T-helper 2 cell treated with Interferon-gamma antibody and Interleukin-4, amounts not matched to agents 5 μg/mL and 100 μg/mL, for 36 hours (primary cell): ENCODE results near the gene TNFSF15.

Experiments used
- DNase-seq: peaks from one replicate; pipeline ENCODE4 v3.0.0; 2021; ENCODE audit warnings: low spot score
- H3K27ac Mint-ChIP-seq: one replicate; pipeline ENCODE4 v1.8.0; 2021; ENCODE audit warnings: mild to moderate bottlenecking, mixed read lengths
- H3K27me3 Mint-ChIP-seq: one replicate; pipeline ENCODE4 v1.8.0; 2021; ENCODE audit warnings: low read depth, mixed read lengths
- H3K36me3 Mint-ChIP-seq: one replicate; pipeline ENCODE4 v1.8.0; 2021; ENCODE audit warnings: low read depth, mixed read lengths
- H3K4me1 Mint-ChIP-seq: one replicate; pipeline ENCODE4 v1.8.0; 2021; ENCODE audit warnings: low read depth, mixed read lengths
- H3K4me3 Mint-ChIP-seq: one replicate; pipeline ENCODE4 v1.8.0; 2022; ENCODE audit warnings: mild to moderate bottlenecking, moderate library complexity, mixed read lengths
- H3K9me3 Mint-ChIP-seq: one replicate; pipeline ENCODE4 v1.8.0; 2021; ENCODE audit warnings: mixed read lengths

The TNFSF15 gene

DNA sequence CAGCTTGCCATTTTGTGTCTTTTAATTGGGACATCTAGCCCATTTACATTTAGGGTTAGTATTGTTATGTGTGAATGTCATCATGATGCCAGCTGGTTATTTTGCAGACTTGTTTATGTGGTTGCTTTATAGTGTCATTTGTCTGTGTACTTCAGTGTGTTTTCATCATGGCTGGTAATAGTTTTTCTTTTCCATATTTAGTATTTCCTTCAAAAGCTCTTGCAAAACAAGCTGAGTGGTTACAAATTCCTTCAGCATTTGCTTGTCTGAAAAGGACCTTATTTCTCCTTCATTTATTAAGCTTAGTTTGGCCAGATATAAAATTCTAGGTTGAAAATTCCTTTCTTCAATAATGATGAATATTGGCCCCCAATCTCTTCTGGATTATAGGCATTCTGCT, 28.5 kb upstream of the TNFSF15 start:
- Mint-ChIP-seq H3K36me3 (no peaks in the 10 kb centered on the region), H3K27me3 (peaks cover 45% of the 10 kb centered on the region)
- no peak for DNase-seq

DNA sequence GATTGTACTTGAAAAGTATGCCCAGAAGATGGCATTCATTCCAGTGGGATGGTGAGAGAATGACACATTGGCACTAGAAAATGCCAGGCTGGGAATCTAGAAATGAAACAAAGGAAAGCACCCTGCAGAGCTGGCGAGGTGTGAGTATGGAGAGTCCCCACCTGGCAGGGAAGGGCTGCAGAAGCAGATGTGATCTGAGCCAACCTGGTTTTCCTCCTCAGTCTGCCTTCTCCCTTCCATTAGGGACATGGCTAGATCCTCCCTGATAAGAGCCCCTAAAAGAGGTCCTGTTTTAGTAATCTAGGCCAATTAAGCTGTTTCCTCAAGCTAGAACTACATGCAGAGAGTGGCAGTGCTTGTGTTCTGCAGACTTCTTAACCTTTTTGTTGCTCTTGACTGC, 24.7 kb upstream of the TNFSF15 start:
- Mint-ChIP-seq H3K4me3 (no peak overlapping the region), H3K36me3 (no peaks in the 10 kb centered on the region), H3K27me3 (peaks cover 52% of the 10 kb centered on the region), H3K4me1 (peaks cover 10% of the 10 kb centered on the region), H3K27ac (no peak overlapping the region), H3K9me3 (no peaks in the 10 kb centered on the region)
- DNase-seq: no peak

More for the DNA sequence above, 28.5 kb upstream of the TNFSF15 start:
- peaks cover 15% of the 10 kb centered on the region for H3K4me1 Mint-ChIP-seq
- H3K9me3 Mint-ChIP-seq: peaks cover 5% of the 10 kb centered on the region
- no peak overlapping the region for H3K27ac Mint-ChIP-seq
- H3K4me3 Mint-ChIP-seq: no peak overlapping the region

DNA sequence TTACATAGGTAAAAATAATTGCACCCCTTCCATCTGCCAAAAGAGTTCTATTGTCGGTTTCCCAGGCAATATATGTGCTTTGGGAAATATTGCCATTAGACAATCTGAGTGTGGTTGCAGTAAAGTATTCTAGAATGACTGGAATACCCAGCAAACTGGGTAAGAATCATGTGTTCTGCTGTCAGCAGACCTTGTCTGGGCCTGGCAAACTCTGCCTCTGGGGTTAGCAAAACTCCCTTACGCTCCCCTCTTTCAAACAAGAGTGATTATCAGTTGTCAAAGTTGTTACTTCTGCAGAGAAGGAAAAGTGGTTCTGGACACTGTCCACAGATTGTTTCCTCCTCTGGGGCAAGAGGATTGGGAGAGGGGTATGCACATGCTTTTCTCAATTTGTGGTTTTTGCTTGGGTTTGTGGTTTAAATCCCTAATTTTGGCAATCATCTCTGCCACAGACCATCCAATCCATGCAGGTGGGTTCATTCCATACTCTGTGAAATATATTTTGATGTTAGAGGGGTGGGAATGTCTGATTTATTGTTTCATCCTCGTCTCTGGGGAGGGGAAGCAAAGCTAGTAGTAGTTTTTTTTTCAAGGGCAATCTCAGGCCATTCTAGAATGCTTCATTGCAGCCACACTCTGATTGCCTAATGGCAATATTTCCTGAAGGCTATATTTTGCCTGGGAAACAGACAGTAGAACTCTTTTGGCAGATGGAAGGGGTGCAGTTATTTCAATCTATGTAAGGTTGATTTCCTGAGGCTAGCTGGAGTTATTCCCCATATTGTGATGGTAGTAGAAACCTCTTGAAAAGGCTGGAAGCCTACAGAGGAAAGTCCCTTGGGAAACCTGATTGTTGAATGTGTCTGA, 24.0 kb upstream of the TNFSF15 start:
- H3K9me3 Mint-ChIP-seq: no peaks in the 10 kb centered on the region
- DNase-seq: no peak
- peaks cover 51% of the 10 kb centered on the region for H3K27me3 Mint-ChIP-seq
- H3K4me1 Mint-ChIP-seq: peaks cover 4% of the 10 kb centered on the region
- H3K27ac Mint-ChIP-seq: no peak overlapping the region
- H3K36me3 Mint-ChIP-seq: no peaks in the 10 kb centered on the region
- no peak overlapping the region for H3K4me3 Mint-ChIP-seq

DNA sequence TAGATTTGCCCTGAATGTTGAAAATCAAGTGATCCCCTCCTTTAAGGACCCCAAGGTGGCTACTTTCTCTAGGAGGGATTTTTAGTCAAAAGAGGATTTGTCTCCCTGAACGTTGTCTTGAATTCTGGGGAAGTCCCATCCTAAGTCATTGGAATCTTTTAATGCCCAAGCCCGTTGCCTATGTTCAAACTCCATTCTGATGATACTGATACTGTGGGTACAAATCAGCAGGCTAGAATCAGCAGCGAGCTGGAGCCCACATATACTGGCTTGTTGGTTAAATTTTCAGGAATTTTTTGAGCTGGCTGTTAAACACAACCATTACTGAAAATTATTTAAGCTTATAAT, 22.4 kb upstream of the TNFSF15 start:
- H3K4me1 Mint-ChIP-seq: peaks cover 2% of the 10 kb centered on the region
- H3K27ac Mint-ChIP-seq: no peak overlapping the region

DNA sequence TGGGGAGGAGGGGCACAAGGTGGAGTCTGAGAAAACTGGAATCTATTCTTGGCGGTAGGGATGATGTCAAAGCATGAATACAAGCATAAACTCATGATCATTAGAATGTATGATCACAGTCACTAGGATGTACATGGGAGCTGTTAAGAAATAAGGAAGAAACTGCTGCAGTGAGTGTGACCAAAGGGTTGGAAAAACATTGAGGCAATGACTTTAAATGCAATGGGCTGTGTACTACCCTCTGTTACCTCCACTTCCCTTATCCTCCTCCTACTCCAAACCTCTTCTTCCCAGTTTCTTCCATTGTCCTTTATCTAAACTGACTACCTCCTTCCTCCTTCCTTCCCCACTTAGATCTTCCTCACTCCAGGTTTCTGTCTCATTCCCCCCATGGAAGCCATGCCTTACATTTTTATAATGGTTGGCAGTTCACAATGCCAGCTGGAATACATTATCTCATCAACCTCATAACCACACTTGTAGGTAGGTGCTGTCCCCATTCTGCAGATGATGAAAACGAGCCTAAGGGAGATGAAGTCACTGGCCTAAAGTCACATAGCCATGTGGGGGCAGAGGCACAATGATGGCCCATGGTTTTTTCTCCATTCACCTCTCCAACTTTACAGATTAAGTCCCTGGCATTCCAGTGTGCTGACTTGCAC, 21.9 kb upstream of the TNFSF15 start:
- H3K4me3 Mint-ChIP-seq: no peak overlapping the region
- DNase-seq: peak; percentile 25
- H3K36me3 Mint-ChIP-seq: no peaks in the 10 kb centered on the region
- no peak overlapping the region for H3K27ac Mint-ChIP-seq
- no peaks in the 10 kb centered on the region for H3K9me3 Mint-ChIP-seq
- peaks cover 4% of the 10 kb centered on the region for H3K4me1 Mint-ChIP-seq
- peaks cover 40% of the 10 kb centered on the region for H3K27me3 Mint-ChIP-seq

More for the DNA sequence above, 22.4 kb upstream of the TNFSF15 start:
- DNase-seq: no peak
- Mint-ChIP-seq H3K9me3 (no peaks in the 10 kb centered on the region), H3K36me3 (no peaks in the 10 kb centered on the region), H3K27me3 (peaks cover 40% of the 10 kb centered on the region), H3K4me3 (no peak overlapping the region)

- no peak for DNase-seq
- Mint-ChIP-seq H3K27ac (no peak overlapping the region), H3K4me3 (no peak overlapping the region), H3K9me3 (no peaks in the 10 kb centered on the region), H3K36me3 (no peaks in the 10 kb centered on the region), H3K27me3 (peaks cover 35% of the 10 kb centered on the region), H3K4me1 (peaks cover 8% of the 10 kb centered on the region)
Observed at GRCh38 chr9:114826431-114826830, 20.6 kb upstream of the TNFSF15 start.

- DNase-seq: no peak
- no peaks in the 10 kb centered on the region for H3K9me3 Mint-ChIP-seq
- H3K4me3 Mint-ChIP-seq: no peak overlapping the region
Observed at GRCh38 chr9:114825126-114825795, 19.4 kb upstream of the TNFSF15 start.

GRCh38 chr9:114824110-114824509, 18.3 kb upstream of the TNFSF15 start:
- H3K9me3 Mint-ChIP-seq: no peaks in the 10 kb centered on the region
- DNase-seq: no peak

More at GRCh38 chr9:114825126-114825795, 19.4 kb upstream of the TNFSF15 start:
- H3K27ac Mint-ChIP-seq: no peak overlapping the region
- peaks cover 29% of the 10 kb centered on the region for H3K27me3 Mint-ChIP-seq
- H3K36me3 Mint-ChIP-seq: no peaks in the 10 kb centered on the region
- peaks cover 8% of the 10 kb centered on the region for H3K4me1 Mint-ChIP-seq

GRCh38 chr9:114823441-114823840, 17.6 kb upstream of the TNFSF15 start:
- peaks cover 15% of the 10 kb centered on the region for H3K27me3 Mint-ChIP-seq

More at GRCh38 chr9:114824110-114824509, 18.3 kb upstream of the TNFSF15 start:
- H3K4me3 Mint-ChIP-seq: no peak overlapping the region
- H3K27me3 Mint-ChIP-seq: peaks cover 20% of the 10 kb centered on the region
- no peak overlapping the region for H3K27ac Mint-ChIP-seq
- peaks cover 8% of the 10 kb centered on the region for H3K4me1 Mint-ChIP-seq
- no peaks in the 10 kb centered on the region for H3K36me3 Mint-ChIP-seq

DNA sequence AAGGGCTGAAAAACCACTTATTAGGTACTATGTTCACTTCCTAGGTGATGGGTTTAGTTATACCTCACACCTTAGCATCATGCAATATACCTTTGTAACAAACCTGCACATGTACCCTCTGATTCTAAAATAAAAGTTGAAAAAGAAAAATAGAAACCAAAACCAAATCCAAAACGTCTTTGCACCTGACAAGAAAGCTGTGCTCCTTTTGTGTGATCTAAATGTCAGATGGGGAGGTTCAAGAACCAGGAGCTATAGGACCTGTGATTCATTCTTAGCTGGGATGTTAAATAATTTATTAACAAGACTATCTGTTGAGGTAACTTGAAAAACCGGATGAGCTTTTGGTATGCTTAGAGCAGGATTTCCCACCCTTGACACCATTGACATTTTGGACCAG, 16.9 kb upstream of the TNFSF15 start:
- peaks cover 12% of the 10 kb centered on the region for H3K27me3 Mint-ChIP-seq
- DNase-seq: no peak
- no peaks in the 10 kb centered on the region for H3K36me3 Mint-ChIP-seq
- H3K4me1 Mint-ChIP-seq: peaks cover 6% of the 10 kb centered on the region
- no peak overlapping the region for H3K27ac Mint-ChIP-seq
- no peaks in the 10 kb centered on the region for H3K9me3 Mint-ChIP-seq
- H3K4me3 Mint-ChIP-seq: no peak overlapping the region

More at GRCh38 chr9:114823441-114823840, 17.6 kb upstream of the TNFSF15 start:
- no peaks in the 10 kb centered on the region for H3K9me3 Mint-ChIP-seq
- H3K4me1 Mint-ChIP-seq: peaks cover 8% of the 10 kb centered on the region
- no peak for DNase-seq
- no peaks in the 10 kb centered on the region for H3K36me3 Mint-ChIP-seq
- no peak overlapping the region for H3K27ac Mint-ChIP-seq
- H3K4me3 Mint-ChIP-seq: no peak overlapping the region

DNA sequence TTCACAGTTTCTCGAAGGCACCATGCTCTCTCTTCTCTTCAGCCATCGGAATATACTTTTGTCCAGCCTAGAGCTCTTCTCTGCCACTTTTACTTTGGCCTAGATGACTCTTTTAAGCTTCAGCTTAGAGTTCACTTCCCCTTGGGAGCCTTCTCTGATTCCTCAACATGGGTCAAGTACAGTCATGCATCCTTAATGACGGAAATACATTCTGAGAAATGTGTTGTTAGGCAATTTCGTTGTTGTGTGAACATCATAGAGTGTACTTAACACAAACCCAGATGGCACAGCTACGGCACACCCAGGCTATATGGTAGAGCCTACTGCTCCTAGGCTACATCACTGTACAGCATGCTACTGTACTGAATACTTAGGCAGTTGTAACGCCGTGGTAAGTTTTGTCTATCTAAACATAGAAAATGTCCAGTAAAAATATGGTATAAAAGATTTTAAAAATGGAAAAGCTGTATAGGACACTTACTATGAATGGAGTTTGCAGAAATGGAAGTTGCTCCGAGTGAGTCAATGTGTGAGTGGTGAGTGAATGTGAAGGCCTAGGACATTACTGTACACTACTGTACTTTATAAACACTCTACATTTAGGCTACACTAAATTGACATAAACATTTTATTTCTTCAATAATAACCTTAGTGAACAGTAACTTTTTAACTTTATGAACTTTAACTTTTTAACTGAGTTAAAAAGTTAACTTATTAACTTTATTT, 15.1 kb upstream of the TNFSF15 start:
- no peaks in the 10 kb centered on the region for H3K36me3 Mint-ChIP-seq
- no peak overlapping the region for H3K4me3 Mint-ChIP-seq
- H3K27ac Mint-ChIP-seq: no peak overlapping the region
- H3K27me3 Mint-ChIP-seq: peaks cover 10% of the 10 kb centered on the region
- no peak for DNase-seq
- H3K9me3 Mint-ChIP-seq: no peaks in the 10 kb centered on the region
- peaks cover 6% of the 10 kb centered on the region for H3K4me1 Mint-ChIP-seq

GRCh38 chr9:114818178-114818577, 12.3 kb upstream of the TNFSF15 start:
- Mint-ChIP-seq H3K4me1 (peaks cover 6% of the 10 kb centered on the region), H3K4me3 (no peak overlapping the region), H3K36me3 (no peaks in the 10 kb centered on the region), H3K27me3 (peaks cover 17% of the 10 kb centered on the region), H3K9me3 (peaks cover 5% of the 10 kb centered on the region), H3K27ac (no peak overlapping the region)
- no peak for DNase-seq

DNA sequence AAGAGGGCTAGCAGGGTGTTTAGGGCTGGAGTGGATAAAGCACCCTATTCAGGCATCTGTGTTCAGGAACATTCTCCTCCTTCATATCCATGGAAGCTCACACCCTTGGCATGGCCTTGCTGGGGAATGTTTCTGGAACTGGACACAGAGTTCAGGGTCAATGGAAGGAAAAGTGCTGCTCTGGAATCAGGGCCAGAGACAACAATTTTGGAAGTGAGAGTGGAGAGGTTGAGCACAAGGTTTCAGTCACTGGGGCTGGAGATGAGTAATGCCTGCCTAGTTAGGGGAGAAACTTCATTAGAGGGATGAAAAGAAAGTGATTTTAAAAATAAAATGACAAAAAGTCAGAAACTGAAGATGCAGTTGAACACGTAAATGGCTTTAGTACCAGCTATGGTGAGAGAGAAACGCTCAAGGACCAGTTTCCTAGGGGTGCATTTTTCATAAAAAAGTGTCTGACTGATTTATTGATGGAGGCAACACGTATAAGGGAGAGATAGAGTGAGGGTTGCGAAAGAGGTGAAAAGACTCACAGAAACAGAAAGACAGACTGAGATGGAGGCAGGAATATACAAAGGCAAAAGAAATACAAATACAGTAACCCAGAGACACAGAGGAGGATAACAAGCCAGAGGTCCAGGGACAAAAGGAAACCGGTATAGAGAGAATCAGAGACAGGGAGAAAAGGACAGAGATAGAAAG, 8.0 kb upstream of the TNFSF15 start:
- Mint-ChIP-seq H3K27ac (no peak overlapping the region), H3K4me1 (no peaks in the 10 kb centered on the region), H3K36me3 (no peaks in the 10 kb centered on the region), H3K9me3 (peaks cover 5% of the 10 kb centered on the region), H3K4me3 (no peak overlapping the region), H3K27me3 (peaks cover 28% of the 10 kb centered on the region)
- no peak for DNase-seq
